Gastrocnemius medialis (tissue), 4 donors: ENCODE measurements around the gene DOC2A.

Source experiments
- POLR2A ChIP-seq, 2 donors: fragments of 450-650 bp; IDR thresholded peaks; one replicate each; pipeline ENCODE4 v1.6.1; 2017; ENCODE audit warnings: antibody characterized with exemption in 2 of 2, mild to moderate bottlenecking in 2 of 2, moderate library complexity in 2 of 2
- TF ChIP-seq, protein P1 (sequence below), 5 experiments: fragments of 450-650 bp in 3 of 5; fragments of 200-600 bp in 2 of 5; sonication (generic) in 2 of 5; IDR thresholded peaks in 4 of 5; conservative IDR thresholded peaks in 1 of 5; 1 replicate in 4 of 5; 2 replicates in 1 of 5; pipeline ENCODE4 v1.5.1; 2016 to 2019; ENCODE audit warnings: antibody characterized with exemption in 5 of 5, mild to moderate bottlenecking in 3 of 5, moderate library complexity in 3 of 5

GRCh38 chr16:30009990-30010843, 610 bp downstream of the DOC2A start:
- TF ChIP-seq, protein P1, sequence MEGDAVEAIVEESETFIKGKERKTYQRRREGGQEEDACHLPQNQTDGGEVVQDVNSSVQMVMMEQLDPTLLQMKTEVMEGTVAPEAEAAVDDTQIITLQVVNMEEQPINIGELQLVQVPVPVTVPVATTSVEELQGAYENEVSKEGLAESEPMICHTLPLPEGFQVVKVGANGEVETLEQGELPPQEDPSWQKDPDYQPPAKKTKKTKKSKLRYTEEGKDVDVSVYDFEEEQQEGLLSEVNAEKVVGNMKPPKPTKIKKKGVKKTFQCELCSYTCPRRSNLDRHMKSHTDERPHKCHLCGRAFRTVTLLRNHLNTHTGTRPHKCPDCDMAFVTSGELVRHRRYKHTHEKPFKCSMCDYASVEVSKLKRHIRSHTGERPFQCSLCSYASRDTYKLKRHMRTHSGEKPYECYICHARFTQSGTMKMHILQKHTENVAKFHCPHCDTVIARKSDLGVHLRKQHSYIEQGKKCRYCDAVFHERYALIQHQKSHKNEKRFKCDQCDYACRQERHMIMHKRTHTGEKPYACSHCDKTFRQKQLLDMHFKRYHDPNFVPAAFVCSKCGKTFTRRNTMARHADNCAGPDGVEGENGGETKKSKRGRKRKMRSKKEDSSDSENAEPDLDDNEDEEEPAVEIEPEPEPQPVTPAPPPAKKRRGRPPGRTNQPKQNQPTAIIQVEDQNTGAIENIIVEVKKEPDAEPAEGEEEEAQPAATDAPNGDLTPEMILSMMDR (IDR thresholded peaks at IDR 0.05 in 4 of 5, conservative IDR thresholded peaks at IDR 0.05 in 1 of 5), result no peak
- no peak for TF ChIP-seq POLR2A (IDR thresholded peaks at IDR 0.05)
